Smooth muscle cell (in vitro differentiated cells): ENCODE data around the gene LY9. TPM values are rescaled to one million over a fixed set of nuclear protein-coding genes. Genes with fewer than 3 reads are reported as not detected.

ENCODE experiments used
- DNase-seq: peaks from one replicate; lab custom pipeline; 2025; ENCODE audit not compliant: unreplicated experiment; lab: John Stamatoyannopoulos, UW
- H2AFZ ChIP-seq: fragments of 200-600 bp; sonication (generic); 2 replicates; pipeline ENCODE4 v1.6.0; 2016; ENCODE audit warnings: antibody characterized with exemption, low read depth, mild to moderate bottlenecking
- H3F3A ChIP-seq: fragments of 200-600 bp; sonication (generic); 2 replicates; pipeline ENCODE4 v1.6.0; 2017; ENCODE audit warnings: antibody characterized with exemption, low read depth
- H3K27ac ChIP-seq: fragments of 200-600 bp; sonication (generic); 2 replicates; pipeline ENCODE4 v1.5.1; 2016; ENCODE audit warnings: low read depth, mild to moderate bottlenecking
- H3K27me3 ChIP-seq: fragments of 200-600 bp; sonication (generic); 2 replicates; pipeline ENCODE4 v1.6.1; 2016; ENCODE audit warnings: low read depth, mild to moderate bottlenecking
- H3K36me3 ChIP-seq: fragments of 200-600 bp; sonication (generic); 2 replicates; pipeline ENCODE4 v1.5.1; 2016; ENCODE audit warnings: low read depth
- H3K4me1 ChIP-seq: fragments of 200-600 bp; sonication (generic); 2 replicates; pipeline ENCODE4 v1.5.1; 2016; ENCODE audit warnings: low read depth
- H3K4me2 ChIP-seq: fragments of 200-600 bp; sonication (generic); 2 replicates; pipeline ENCODE4 v1.6.0; 2016; ENCODE audit warnings: mild to moderate bottlenecking
- H3K4me3 ChIP-seq: fragments of 200-600 bp; sonication (generic); 2 replicates; pipeline ENCODE4 v1.5.1; 2016; ENCODE audit warnings: mild to moderate bottlenecking
- H3K79me2 ChIP-seq: fragments of 200-600 bp; sonication (generic); 2 replicates; pipeline ENCODE4 v1.6.0; 2016; ENCODE audit warnings: low read depth, mild to moderate bottlenecking
- H3K9ac ChIP-seq: fragments of 200-600 bp; sonication (generic); 2 replicates; pipeline ENCODE4 v1.6.0; 2016; ENCODE audit warnings: low read depth
- H3K9me3 ChIP-seq: fragments of 200-600 bp; sonication (generic); replicated peaks from 2 replicates; pipeline ENCODE4 v1.5.1; 2016; ENCODE audit warnings: low read depth
- H4K20me1 ChIP-seq: fragments of 200-600 bp; sonication (generic); 2 replicates; pipeline ENCODE4 v1.6.0; 2016; ENCODE audit warnings: low read depth
- WGBS: methylation state at CpG from one replicate; pipeline ENCODE4 v1.1.7; 2016; ENCODE audit warnings: low lambda C conversion rate; 5-methylcytosine and 5-hydroxymethylcytosine counted together
- polyA plus RNA-seq: library from polyadenylated mRNA; unstranded; fragments of >200 nt; fragmentation: Nextera tagmentation; extraction: Ambion mirVana; gene quantifications from 2 replicates; pipeline ENCODE4 v1.2.1, GENCODE V29; 2016
- total RNA-seq: library from RNA; depleted of rRNA; stranded (reverse); fragments of >200 nt; gene quantifications from 2 replicates; pipeline ENCODE4 v1.2.3, GENCODE V29; 2014
- TF ChIP-seq, protein P1 (sequence below): fragments of 200-600 bp; sonication (generic); IDR thresholded peaks from 2 replicates; pipeline ENCODE4 v1.5.1; 2017; ENCODE audit warnings: borderline replicate concordance, mild to moderate bottlenecking, antibody characterized with exemption; ENCODE audit not compliant: insufficient read depth, poor library complexity, severe bottlenecking

Gene LY9
- total and polyA plus RNA-seq, 2 experiments from 2014 or later = not detected

DNA sequence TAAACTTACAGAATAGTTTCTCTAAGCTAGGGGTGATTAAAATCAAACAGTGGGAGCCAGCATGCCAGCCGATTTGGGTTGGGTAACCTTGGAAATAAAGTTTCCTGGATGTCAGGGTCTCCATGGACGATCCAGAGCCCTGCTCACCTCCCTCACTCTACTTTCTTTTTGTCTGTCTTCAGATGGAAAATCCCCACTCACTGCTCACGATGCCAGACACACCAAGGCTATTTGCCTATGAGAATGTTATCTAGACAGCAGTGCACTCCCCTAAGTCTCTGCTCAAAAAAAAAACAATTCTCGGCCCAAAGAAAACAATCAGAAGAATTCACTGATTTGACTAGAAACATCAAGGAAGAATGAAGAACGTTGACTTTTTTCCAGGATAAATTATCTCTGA, 43.0 kb upstream of the LY9 start:
- Histone ChIP-seq H3K9ac (no peak overlapping the region), H3K4me2 (no peak overlapping the region), H2AFZ (no peak overlapping the region), H3K79me2 (no peaks in the 10 kb centered on the region), H4K20me1 (no peaks in the 10 kb centered on the region), H3K4me1 (no peaks in the 10 kb centered on the region), H3F3A (no peaks in the 10 kb centered on the region), H3K27me3 (no peaks in the 10 kb centered on the region), H3K27ac (no peak overlapping the region), H3K4me3 (no peak overlapping the region), H3K9me3 (no peaks in the 10 kb centered on the region), H3K36me3 (no peaks in the 10 kb centered on the region)
- no peak for DNase-seq
- TF ChIP-seq, protein P1, sequence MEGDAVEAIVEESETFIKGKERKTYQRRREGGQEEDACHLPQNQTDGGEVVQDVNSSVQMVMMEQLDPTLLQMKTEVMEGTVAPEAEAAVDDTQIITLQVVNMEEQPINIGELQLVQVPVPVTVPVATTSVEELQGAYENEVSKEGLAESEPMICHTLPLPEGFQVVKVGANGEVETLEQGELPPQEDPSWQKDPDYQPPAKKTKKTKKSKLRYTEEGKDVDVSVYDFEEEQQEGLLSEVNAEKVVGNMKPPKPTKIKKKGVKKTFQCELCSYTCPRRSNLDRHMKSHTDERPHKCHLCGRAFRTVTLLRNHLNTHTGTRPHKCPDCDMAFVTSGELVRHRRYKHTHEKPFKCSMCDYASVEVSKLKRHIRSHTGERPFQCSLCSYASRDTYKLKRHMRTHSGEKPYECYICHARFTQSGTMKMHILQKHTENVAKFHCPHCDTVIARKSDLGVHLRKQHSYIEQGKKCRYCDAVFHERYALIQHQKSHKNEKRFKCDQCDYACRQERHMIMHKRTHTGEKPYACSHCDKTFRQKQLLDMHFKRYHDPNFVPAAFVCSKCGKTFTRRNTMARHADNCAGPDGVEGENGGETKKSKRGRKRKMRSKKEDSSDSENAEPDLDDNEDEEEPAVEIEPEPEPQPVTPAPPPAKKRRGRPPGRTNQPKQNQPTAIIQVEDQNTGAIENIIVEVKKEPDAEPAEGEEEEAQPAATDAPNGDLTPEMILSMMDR = no peak
- 61% methylated on average over 5 of the region's 5 CpGs for WGBS

- H3K79me2 ChIP-seq = no peaks in the 10 kb centered on the region
- no peak overlapping the region for H3K4me2 ChIP-seq
- no peak overlapping the region for H3K9ac ChIP-seq
- TF ChIP-seq, protein P1 = no peak
- H3K4me1 ChIP-seq = no peaks in the 10 kb centered on the region
- no peaks in the 10 kb centered on the region for H3K36me3 ChIP-seq
- H3K27ac ChIP-seq = no peak overlapping the region
- no peaks in the 10 kb centered on the region for H4K20me1 ChIP-seq
- no peaks in the 10 kb centered on the region for H3K27me3 ChIP-seq
- H3K4me3 ChIP-seq = no peak overlapping the region
- H3K9me3 ChIP-seq = no peaks in the 10 kb centered on the region
- no peak overlapping the region for H2AFZ ChIP-seq
- DNase-seq = no peak
- H3F3A ChIP-seq = no peaks in the 10 kb centered on the region
Observed at GRCh38 chr1:160753594-160753993, 42.4 kb upstream of the LY9 start.

DNA sequence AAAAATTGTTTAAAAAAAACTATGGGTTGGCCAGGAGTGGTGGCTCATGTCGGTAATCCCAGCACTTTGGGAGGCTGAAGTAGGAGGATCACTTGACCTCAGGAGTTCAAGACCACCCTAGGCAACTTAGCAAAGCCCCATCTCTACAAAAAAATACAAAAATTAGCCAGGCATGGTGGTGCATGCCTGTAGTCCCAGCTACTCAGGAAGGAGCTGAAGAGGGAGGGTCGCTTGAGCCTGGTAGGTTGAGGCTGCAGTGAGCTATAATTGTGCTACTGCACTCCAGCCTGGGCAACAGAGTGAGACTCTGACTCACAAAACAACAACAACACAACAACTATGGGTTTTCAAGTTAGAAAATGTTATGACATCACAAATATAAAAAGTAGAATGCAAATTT, 40.5 kb upstream of the LY9 start:
- no peaks in the 10 kb centered on the region for H3K27me3 ChIP-seq
- no peak for DNase-seq
- H3K36me3 ChIP-seq = no peaks in the 10 kb centered on the region
- no peak overlapping the region for H3K27ac ChIP-seq
- no peaks in the 10 kb centered on the region for H3K79me2 ChIP-seq
- H3K9me3 ChIP-seq = no peaks in the 10 kb centered on the region
- 98% methylated on average over 2 of the region's 2 CpGs for WGBS
- no peak overlapping the region for H3K4me3 ChIP-seq
- TF ChIP-seq, protein P1 = no peak
- no peak overlapping the region for H3K4me2 ChIP-seq
- no peaks in the 10 kb centered on the region for H3F3A ChIP-seq
- H3K4me1 ChIP-seq = no peaks in the 10 kb centered on the region
- H4K20me1 ChIP-seq = no peaks in the 10 kb centered on the region
- no peak overlapping the region for H3K9ac ChIP-seq
- H2AFZ ChIP-seq = no peak overlapping the region

DNA sequence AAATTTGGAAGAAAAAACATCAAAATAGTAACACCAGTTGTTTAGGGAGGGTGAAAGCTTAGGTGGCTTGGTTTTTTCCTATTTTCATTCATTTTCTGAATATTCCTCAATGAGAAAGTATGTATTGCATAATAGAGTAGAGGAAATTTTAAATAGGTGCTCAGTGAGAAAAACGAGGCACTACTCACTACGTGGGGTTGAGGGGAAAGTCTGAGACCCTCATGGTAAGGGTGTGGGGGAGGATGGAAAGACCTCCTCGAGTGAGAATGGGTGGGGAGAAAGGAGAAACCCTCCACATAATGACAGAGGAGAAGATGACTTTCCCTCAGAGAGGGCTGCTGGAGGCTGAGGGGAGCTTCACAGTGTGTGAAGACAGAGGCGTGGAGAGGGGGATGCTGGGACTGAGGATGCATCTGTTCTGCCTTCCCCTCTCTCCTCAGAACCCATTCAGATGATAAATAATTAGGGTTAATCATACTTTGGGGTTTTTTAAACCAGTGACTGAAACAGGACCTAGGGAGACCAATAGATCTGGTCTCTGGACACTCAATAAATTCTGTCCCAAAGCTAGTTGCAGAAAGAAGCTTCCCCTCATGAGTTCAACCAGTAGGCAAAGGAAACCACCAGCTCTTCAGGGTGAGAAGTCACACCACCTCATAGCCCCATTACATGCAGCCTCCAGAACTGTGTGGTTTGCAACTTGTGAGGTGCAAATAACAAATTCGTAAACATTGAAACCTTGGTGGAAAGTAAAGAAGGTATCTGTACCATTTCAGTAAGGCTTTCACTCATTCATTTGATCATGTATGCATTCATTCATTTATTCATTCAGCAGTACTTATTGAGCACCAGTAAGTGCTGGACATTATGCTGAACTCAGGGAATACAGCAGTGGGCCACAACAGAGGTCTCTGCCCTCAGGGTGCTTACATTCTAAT, 39.8 kb upstream of the LY9 start:
- 87% methylated on average over 5 of the region's 5 CpGs for WGBS
- H3K27ac ChIP-seq = no peak overlapping the region
- H3K4me2 ChIP-seq = no peak overlapping the region
- no peak overlapping the region for H3K4me3 ChIP-seq
- no peak for DNase-seq
- no peaks in the 10 kb centered on the region for H3K27me3 ChIP-seq
- no peaks in the 10 kb centered on the region for H3K9me3 ChIP-seq
- no peaks in the 10 kb centered on the region for H3K4me1 ChIP-seq
- H3K9ac ChIP-seq = no peak overlapping the region
- TF ChIP-seq, protein P1 = no peak
- no peaks in the 10 kb centered on the region for H3K36me3 ChIP-seq
- no peaks in the 10 kb centered on the region for H3F3A ChIP-seq
- H3K79me2 ChIP-seq = no peaks in the 10 kb centered on the region
- H2AFZ ChIP-seq = no peak overlapping the region
- no peaks in the 10 kb centered on the region for H4K20me1 ChIP-seq
